HG03045 (cell line): Measurements from ENCODE around the gene GAPVD1.
"Not testable (repeated sequence)": the region's sequence is repeated elsewhere in the genome, so short reads cannot be mapped to it uniquely, and the experiment has no call there.

Source experiments
- ATAC-seq: cut with Tn5 transposase; IDR thresholded peaks from one replicate; pipeline ENCODE4 v1.9.1; 2021; ENCODE audit warnings: mild to moderate bottlenecking, moderate library complexity; ENCODE audit not compliant: unreplicated experiment

GAPVD1 gene

GRCh38 chr9:125366676-125367075, 105.0 kb downstream of the GAPVD1 start:
- ATAC-seq = no peak

GRCh38 chr9:125370786-125371185, 109.2 kb downstream of the GAPVD1 start:
- ATAC-seq = no peak

- ATAC-seq = no peak
These were observed 111.0 kb downstream of the GAPVD1 start for GRCh38 chr9:125372441-125373226.

GRCh38 chr9:125374443-125375309, 113.0 kb downstream of the GAPVD1 start:
- peak; percentile 51 for ATAC-seq

- no peak for ATAC-seq
These were observed 114.2 kb downstream of the GAPVD1 start for GRCh38 chr9:125375820-125376219.

- ATAC-seq = no peak
These were observed 114.9 kb downstream of the GAPVD1 start for GRCh38 chr9:125376261-125377226.

- no peak for ATAC-seq
These were observed 116.1 kb downstream of the GAPVD1 start for GRCh38 chr9:125377584-125378250.

GRCh38 chr9:125378778-125379177, 117.2 kb downstream of the GAPVD1 start:
- no peak for ATAC-seq

GRCh38 chr9:125379208-125379607, 117.6 kb downstream of the GAPVD1 start:
- no peak for ATAC-seq

GRCh38 chr9:125380406-125380805, 118.8 kb downstream of the GAPVD1 start:
- no peak for ATAC-seq

GRCh38 chr9:125387861-125388524, 126.4 kb downstream of the GAPVD1 start:
- no peak for ATAC-seq

- ATAC-seq = no peak
These were observed 127.4 kb downstream of the GAPVD1 start for GRCh38 chr9:125388978-125389377.

- no peak for ATAC-seq
These were observed 130.1 kb downstream of the GAPVD1 start for GRCh38 chr9:125391704-125392103.

- ATAC-seq = no peak
These were observed 131.8 kb downstream of the GAPVD1 start for GRCh38 chr9:125393426-125393825.

GRCh38 chr9:125396799-125397198, 135.2 kb downstream of the GAPVD1 start:
- no peak for ATAC-seq

GRCh38 chr9:125397736-125398135, 136.1 kb downstream of the GAPVD1 start:
- ATAC-seq = no peak

- no peak for ATAC-seq
These were observed 136.6 kb downstream of the GAPVD1 start for GRCh38 chr9:125398243-125398642.

- no peak for ATAC-seq
These were observed 137.5 kb downstream of the GAPVD1 start for GRCh38 chr9:125399165-125399564.

GRCh38 chr9:125399666-125400065, 138.0 kb downstream of the GAPVD1 start:
- ATAC-seq = no peak

GRCh38 chr9:125400232-125400631, 138.6 kb downstream of the GAPVD1 start:
- not testable (repeated sequence) for ATAC-seq
